ENCODE measurements around the gene ACE2. TPM values are rescaled to one million over a fixed set of nuclear protein-coding genes. Genes with fewer than 3 reads are reported as not detected.
"Not testable (repeated sequence)": the region's sequence is repeated elsewhere in the genome, so short reads cannot be mapped to it uniquely, and the experiment has no call there.

The ACE2 gene
- not detected for total RNA-seq

GRCh38 chrX:15600745-15601144 is at the start of gene ACE2:
Gene ACE2, minus strand, starts transcription at chrX:15600960. Its CDS starts 49 bp downstream, at chrX:15600911.
- H3K36me3 ChIP-seq (ENCODE audit: control insufficient read depth in 3 of 3, insufficient read depth in 3 of 3, low read length in 3 of 3), result no peaks in the 10 kb centered on the region
- H3K9ac ChIP-seq (ENCODE audit: low read depth in 1 of 3, low read length in 3 of 3), result no peak within 1 kb of the TSS
- no peak within 1 kb of the TSS for H3K27ac ChIP-seq (ENCODE audit: low read depth, low read length)
- no peaks in the 10 kb centered on the region for H3K4me1 ChIP-seq (ENCODE audit: control insufficient read depth in 3 of 3, insufficient read depth in 3 of 3, low read length in 3 of 3)
- no peak within 1 kb of the TSS for H3K4me3 ChIP-seq (ENCODE audit: low read length in 3 of 3)
- H3K27me3 ChIP-seq (ENCODE audit: control insufficient read depth in 3 of 3, insufficient read depth in 3 of 3, low read length in 3 of 3), result peaks cover 0 to 5% (median 0%) of the 10 kb centered on the region in 3 donors
- H3K9me3 ChIP-seq (ENCODE audit: control insufficient read depth in 3 of 3, low read length in 3 of 3), result no peaks in the 10 kb centered on the region

DNA sequence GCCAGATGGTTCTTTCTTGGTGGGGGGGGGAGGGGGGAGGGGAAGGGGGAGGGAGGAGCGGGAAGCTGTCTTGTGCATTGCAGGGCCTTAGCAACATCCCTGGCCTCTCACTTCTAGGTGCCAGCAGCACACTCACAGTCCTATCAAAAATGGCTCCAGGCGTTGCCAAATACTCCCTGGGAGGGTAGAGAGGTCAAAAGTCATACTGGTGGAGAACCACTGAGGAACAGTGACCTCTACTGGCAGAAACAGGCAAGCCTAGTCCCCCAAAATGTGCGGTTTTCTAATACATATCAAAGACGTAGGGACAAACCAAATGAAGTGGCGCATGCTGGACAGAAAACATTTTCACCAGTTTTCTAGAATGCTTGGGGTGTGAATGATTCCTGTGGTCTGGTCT is 46.8 kb upstream of the ACE2 start:
- H3K4me3 ChIP-seq (ENCODE audit: low read length in 3 of 3); H3K27me3 ChIP-seq (ENCODE audit: control insufficient read depth in 3 of 3, insufficient read depth in 3 of 3, low read length in 3 of 3); H3K36me3 ChIP-seq (ENCODE audit: control insufficient read depth in 3 of 3, insufficient read depth in 3 of 3, low read length in 3 of 3): not testable (repeated sequence)

GRCh38 chrX:15646543-15646942 is 45.8 kb upstream of the ACE2 start:
- Histone ChIP-seq H3K27me3 (ENCODE audit: control insufficient read depth in 3 of 3, insufficient read depth in 3 of 3, low read length in 3 of 3) (peaks cover 0 to 3% (median 0%) of the 10 kb centered on the region in 3 donors), H3K4me3 (ENCODE audit: low read length in 3 of 3) (no peak overlapping the region)

More for the DNA sequence above, 46.8 kb upstream of the ACE2 start:
- H3K9me3 ChIP-seq (ENCODE audit: control insufficient read depth in 3 of 3, low read length in 3 of 3); H3K9ac ChIP-seq (ENCODE audit: low read depth in 1 of 3, low read length in 3 of 3); H3K27ac ChIP-seq (ENCODE audit: low read depth, low read length); H3K4me1 ChIP-seq (ENCODE audit: control insufficient read depth in 3 of 3, insufficient read depth in 3 of 3, low read length in 3 of 3): not testable (repeated sequence)

DNA sequence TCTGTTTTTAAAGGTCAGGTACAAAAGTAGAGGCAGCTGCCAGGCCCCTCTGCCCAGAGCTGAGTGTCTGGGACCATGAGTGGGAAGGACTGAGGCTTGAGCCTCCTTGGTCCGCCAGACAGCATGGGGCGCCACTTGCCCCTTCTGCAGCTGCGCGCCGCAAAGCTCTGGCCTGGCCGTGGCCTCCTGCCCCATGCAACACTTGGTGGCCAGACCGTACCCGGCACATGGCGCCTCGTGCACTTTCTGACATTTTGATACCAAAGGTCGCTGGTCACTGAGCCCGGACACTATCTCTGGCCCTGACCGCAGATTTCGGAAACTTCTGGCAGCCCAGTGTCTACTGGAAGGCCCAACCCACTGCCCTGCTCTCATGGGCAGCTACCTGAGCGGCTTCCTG is 45.3 kb upstream of the ACE2 start:
- no peak overlapping the region for H3K9ac ChIP-seq (ENCODE audit: low read depth in 1 of 3, low read length in 3 of 3)
- no peak overlapping the region for H3K27ac ChIP-seq (ENCODE audit: low read depth, low read length)
- no peaks in the 10 kb centered on the region for H3K9me3 ChIP-seq (ENCODE audit: control insufficient read depth in 3 of 3, low read length in 3 of 3)
- H3K4me3 ChIP-seq (ENCODE audit: low read length in 3 of 3), result no peak overlapping the region
- H3K4me1 ChIP-seq (ENCODE audit: control insufficient read depth in 3 of 3, insufficient read depth in 3 of 3, low read length in 3 of 3), result no peaks in the 10 kb centered on the region
- H3K27me3 ChIP-seq (ENCODE audit: control insufficient read depth in 3 of 3, insufficient read depth in 3 of 3, low read length in 3 of 3), result peaks cover 0 to 3% (median 0%) of the 10 kb centered on the region in 3 donors
- no peaks in the 10 kb centered on the region for H3K36me3 ChIP-seq (ENCODE audit: control insufficient read depth in 3 of 3, insufficient read depth in 3 of 3, low read length in 3 of 3)

More at GRCh38 chrX:15646543-15646942, 45.8 kb upstream of the ACE2 start:
- H3K36me3 ChIP-seq (ENCODE audit: control insufficient read depth in 3 of 3, insufficient read depth in 3 of 3, low read length in 3 of 3), result no peaks in the 10 kb centered on the region
- H3K9me3 ChIP-seq (ENCODE audit: control insufficient read depth in 3 of 3, low read length in 3 of 3), result no peaks in the 10 kb centered on the region
- H3K9ac ChIP-seq (ENCODE audit: low read depth in 1 of 3, low read length in 3 of 3), result no peak overlapping the region
- no peaks in the 10 kb centered on the region for H3K4me1 ChIP-seq (ENCODE audit: control insufficient read depth in 3 of 3, insufficient read depth in 3 of 3, low read length in 3 of 3)
- no peak overlapping the region for H3K27ac ChIP-seq (ENCODE audit: low read depth, low read length)

DNA sequence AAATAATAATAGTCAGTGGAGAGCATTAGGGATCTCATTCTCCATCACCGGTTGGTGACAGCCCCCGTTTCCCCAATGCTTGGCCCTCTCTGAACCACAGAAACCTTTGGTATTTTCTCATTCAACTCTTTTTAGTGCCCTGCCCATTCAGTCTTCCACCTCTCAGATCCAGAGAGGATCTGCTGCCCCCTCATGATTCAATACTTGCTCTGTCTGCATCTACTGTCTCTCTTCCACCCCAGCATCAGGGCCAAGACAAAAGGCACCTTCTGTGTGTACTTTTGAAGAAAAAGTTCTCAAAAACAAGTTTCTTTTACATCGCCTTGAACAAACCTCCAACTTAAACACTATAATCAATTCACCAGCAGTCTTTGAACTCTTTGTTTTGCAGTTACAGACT is 44.5 kb upstream of the ACE2 start:
- Histone ChIP-seq H3K27me3 (ENCODE audit: control insufficient read depth in 3 of 3, insufficient read depth in 3 of 3, low read length in 3 of 3) (peaks cover 0 to 4% (median 0%) of the 10 kb centered on the region in 3 donors), H3K36me3 (ENCODE audit: control insufficient read depth in 3 of 3, insufficient read depth in 3 of 3, low read length in 3 of 3) (no peaks in the 10 kb centered on the region), H3K4me3 (ENCODE audit: low read length in 3 of 3) (no peak overlapping the region), H3K9ac (ENCODE audit: low read depth in 1 of 3, low read length in 3 of 3) (no peak overlapping the region), H3K9me3 (ENCODE audit: control insufficient read depth in 3 of 3, low read length in 3 of 3) (no peaks in the 10 kb centered on the region), H3K27ac (ENCODE audit: low read depth, low read length) (no peak overlapping the region), H3K4me1 (ENCODE audit: control insufficient read depth in 3 of 3, insufficient read depth in 3 of 3, low read length in 3 of 3) (no peaks in the 10 kb centered on the region)

DNA sequence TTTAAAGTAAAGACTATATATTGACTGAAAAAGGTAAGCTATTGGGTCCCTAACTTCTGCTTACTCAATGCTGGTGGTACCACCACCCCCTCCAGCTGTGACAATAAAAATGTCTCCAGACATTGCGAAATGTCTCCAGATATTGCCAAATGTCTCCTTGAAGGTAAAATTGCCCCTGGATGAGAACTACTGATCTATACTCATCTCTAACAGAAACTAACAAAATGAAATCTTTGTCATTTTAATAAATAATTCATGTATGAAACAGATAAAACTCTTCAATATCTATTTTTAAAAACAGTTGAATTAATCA is 43.8 kb upstream of the ACE2 start:
- no peaks in the 10 kb centered on the region for H3K9me3 ChIP-seq (ENCODE audit: control insufficient read depth in 3 of 3, low read length in 3 of 3)
- H3K27me3 ChIP-seq (ENCODE audit: control insufficient read depth in 3 of 3, insufficient read depth in 3 of 3, low read length in 3 of 3), result peaks cover 0 to 8% (median 0%) of the 10 kb centered on the region in 3 donors
- H3K9ac ChIP-seq (ENCODE audit: low read depth in 1 of 3, low read length in 3 of 3), result no peak overlapping the region
- H3K4me3 ChIP-seq (ENCODE audit: low read length in 3 of 3), result no peak overlapping the region
- H3K4me1 ChIP-seq (ENCODE audit: control insufficient read depth in 3 of 3, insufficient read depth in 3 of 3, low read length in 3 of 3), result no peaks in the 10 kb centered on the region
- H3K27ac ChIP-seq (ENCODE audit: low read depth, low read length), result no peak overlapping the region
- H3K36me3 ChIP-seq (ENCODE audit: control insufficient read depth in 3 of 3, insufficient read depth in 3 of 3, low read length in 3 of 3), result no peaks in the 10 kb centered on the region

GRCh38 chrX:15643786-15644559 is 43.2 kb upstream of the ACE2 start:
- H3K36me3 ChIP-seq (ENCODE audit: control insufficient read depth in 3 of 3, insufficient read depth in 3 of 3, low read length in 3 of 3), result no peaks in the 10 kb centered on the region
- no peak overlapping the region for H3K9ac ChIP-seq (ENCODE audit: low read depth in 1 of 3, low read length in 3 of 3)
- H3K27ac ChIP-seq (ENCODE audit: low read depth, low read length), result no peak overlapping the region
- H3K4me1 ChIP-seq (ENCODE audit: control insufficient read depth in 3 of 3, insufficient read depth in 3 of 3, low read length in 3 of 3), result no peaks in the 10 kb centered on the region
- no peak overlapping the region for H3K4me3 ChIP-seq (ENCODE audit: low read length in 3 of 3)
- no peaks in the 10 kb centered on the region for H3K9me3 ChIP-seq (ENCODE audit: control insufficient read depth in 3 of 3, low read length in 3 of 3)
- peaks cover 0 to 8% (median 0%) of the 10 kb centered on the region in 3 donors for H3K27me3 ChIP-seq (ENCODE audit: control insufficient read depth in 3 of 3, insufficient read depth in 3 of 3, low read length in 3 of 3)

DNA sequence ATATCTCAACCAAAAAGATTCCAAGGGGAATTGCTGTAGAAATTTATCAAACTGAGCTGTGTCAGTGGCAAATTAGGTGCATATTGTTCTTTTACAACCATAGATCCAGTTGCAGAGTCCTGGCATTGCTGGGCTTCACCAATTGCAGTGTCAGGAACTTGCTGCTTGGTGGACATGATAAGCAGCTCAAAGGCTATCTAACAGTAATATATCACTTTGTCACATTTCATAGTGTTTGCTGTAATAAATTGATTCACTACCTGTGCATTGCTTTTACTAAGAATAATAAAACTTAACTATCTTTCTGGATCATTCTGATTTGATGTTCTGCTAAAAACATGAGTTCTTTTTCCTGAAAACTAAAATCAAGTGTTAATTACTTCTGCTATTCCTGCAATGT is 30.9 kb upstream of the ACE2 start:
- no peak overlapping the region for H3K9ac ChIP-seq (ENCODE audit: low read depth in 1 of 3, low read length in 3 of 3)
- H3K4me3 ChIP-seq (ENCODE audit: low read length in 3 of 3), result no peak overlapping the region
- H3K27me3 ChIP-seq (ENCODE audit: control insufficient read depth in 3 of 3, insufficient read depth in 3 of 3, low read length in 3 of 3), result peaks cover 0 to 4% (median 0%) of the 10 kb centered on the region in 3 donors
- H3K4me1 ChIP-seq (ENCODE audit: control insufficient read depth in 3 of 3, insufficient read depth in 3 of 3, low read length in 3 of 3), result no peaks in the 10 kb centered on the region
- H3K9me3 ChIP-seq (ENCODE audit: control insufficient read depth in 3 of 3, low read length in 3 of 3), result no peaks in the 10 kb centered on the region
- no peaks in the 10 kb centered on the region for H3K36me3 ChIP-seq (ENCODE audit: control insufficient read depth in 3 of 3, insufficient read depth in 3 of 3, low read length in 3 of 3)
- no peak overlapping the region for H3K27ac ChIP-seq (ENCODE audit: low read depth, low read length)

DNA sequence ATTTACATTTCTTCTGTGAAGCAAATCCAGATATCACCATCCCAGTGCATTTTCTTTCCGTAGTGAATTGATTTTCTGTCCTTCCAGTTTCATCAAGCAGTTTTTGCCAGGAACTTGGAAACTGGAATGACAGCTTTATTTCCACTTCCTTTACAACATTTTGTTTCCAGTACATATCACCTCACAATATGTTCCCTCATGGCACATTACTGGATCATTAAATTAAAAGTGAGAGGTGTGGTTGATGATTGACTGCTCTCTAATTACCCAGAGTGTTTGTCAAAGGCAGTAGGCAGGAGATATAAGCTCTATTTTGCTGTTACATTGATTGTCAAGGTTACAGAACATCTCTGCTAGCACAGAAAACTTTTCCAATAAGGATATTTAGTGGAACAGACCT is 22.3 kb upstream of the ACE2 start:
- peaks cover 0 to 6% (median 0%) of the 10 kb centered on the region in 3 donors for H3K27me3 ChIP-seq (ENCODE audit: control insufficient read depth in 3 of 3, insufficient read depth in 3 of 3, low read length in 3 of 3)
- no peaks in the 10 kb centered on the region for H3K36me3 ChIP-seq (ENCODE audit: control insufficient read depth in 3 of 3, insufficient read depth in 3 of 3, low read length in 3 of 3)
- H3K9me3 ChIP-seq (ENCODE audit: control insufficient read depth in 3 of 3, low read length in 3 of 3), result no peaks in the 10 kb centered on the region
- H3K4me1 ChIP-seq (ENCODE audit: control insufficient read depth in 3 of 3, insufficient read depth in 3 of 3, low read length in 3 of 3), result no peaks in the 10 kb centered on the region
- H3K9ac ChIP-seq (ENCODE audit: low read depth in 1 of 3, low read length in 3 of 3), result no peak overlapping the region
- H3K4me3 ChIP-seq (ENCODE audit: low read length in 3 of 3), result no peak overlapping the region
- H3K27ac ChIP-seq (ENCODE audit: low read depth, low read length), result no peak overlapping the region

- no peak overlapping the region for H3K27ac ChIP-seq (ENCODE audit: low read depth, low read length)
- H3K4me3 ChIP-seq (ENCODE audit: low read length in 3 of 3), result no peak overlapping the region
- H3K9ac ChIP-seq (ENCODE audit: low read depth in 1 of 3, low read length in 3 of 3), result no peak overlapping the region
- H3K36me3 ChIP-seq (ENCODE audit: control insufficient read depth in 3 of 3, insufficient read depth in 3 of 3, low read length in 3 of 3), result no peaks in the 10 kb centered on the region
- no peaks in the 10 kb centered on the region for H3K4me1 ChIP-seq (ENCODE audit: control insufficient read depth in 3 of 3, insufficient read depth in 3 of 3, low read length in 3 of 3)
- no peaks in the 10 kb centered on the region for H3K9me3 ChIP-seq (ENCODE audit: control insufficient read depth in 3 of 3, low read length in 3 of 3)
- no peaks in the 10 kb centered on the region for H3K27me3 ChIP-seq (ENCODE audit: control insufficient read depth in 3 of 3, insufficient read depth in 3 of 3, low read length in 3 of 3)
Observed at GRCh38 chrX:15619053-15619755, 18.4 kb upstream of the ACE2 start.

Data from skeletal muscle tissue (tissue), 4 donors.